Thoracic aorta (tissue), 2 donors: Measurements from ENCODE around the gene GPR132. TPM values are rescaled to one million over a fixed set of nuclear protein-coding genes. Genes with fewer than 3 reads are reported as not detected.

ENCODE experiments used
- ATAC-seq: fragments of 150-250 bp; one replicate; pipeline ENCODE4 v1.8.0; 2017; ENCODE audit warnings: low read depth; ENCODE audit not compliant: insufficient number of reproducible peaks, low FRiP score
- DNase-seq: peaks from one replicate; pipeline ENCODE4 v3.0.0-alpha.2; 2020; ENCODE audit warnings: low spot score
- H3K27ac ChIP-seq, 2 donors: fragments of 200-600 bp; sonication (generic); 1 replicate in 1 of 2; 2 replicates in 1 of 2; pipeline ENCODE4 v1.5.1; 2016; ENCODE audit warnings: mild to moderate bottlenecking in 2 of 2, moderate library complexity in 2 of 2
- H3K27me3 ChIP-seq: fragments of 200-600 bp; sonication (generic); replicated peaks from 2 replicates; pipeline ENCODE4 v1.6.0; 2016; ENCODE audit warnings: mild to moderate bottlenecking; ENCODE audit not compliant: insufficient read depth
- H3K36me3 ChIP-seq: fragments of 200-600 bp; sonication (generic); one replicate; pipeline ENCODE4 v1.5.1; 2016
- H3K4me1 ChIP-seq, 2 donors: fragments of 200-600 bp; sonication (generic); 1 replicate in 1 of 2; 2 replicates in 1 of 2; pipeline versions ENCODE4 v1.5.1 to v1.6.0; 2016; ENCODE audit warnings: low read depth in 2 of 2, mild to moderate bottlenecking in 1 of 2; ENCODE audit not compliant: control insufficient read depth in 1 of 2
- H3K4me3 ChIP-seq: fragments of 200-600 bp; sonication (generic); 2 replicates; pipeline ENCODE4 v1.5.1; 2016; ENCODE audit warnings: mild to moderate bottlenecking
- H3K9me3 ChIP-seq: fragments of 200-600 bp; sonication (generic); 2 replicates; pipeline ENCODE4 v1.5.1; 2016
- CTCF ChIP-seq: fragments of 200-600 bp; sonication (generic); IDR thresholded peaks from one replicate; pipeline ENCODE4 v1.5.1; 2019; ENCODE audit warnings: antibody characterized with exemption
- total RNA-seq, 2 donors: library from RNA; depleted of rRNA; stranded (reverse); fragments of >200 nt; gene quantifications; one replicate each; pipeline versions ENCODE4 v1.1.0 to v1.2.3, GENCODE V29; 2016

The GPR132 gene
- total RNA-seq, 2 donors from 2014 or later, result 2.3 to 18.6 TPM

GRCh38 chr14:105063056-105063455 lies 2.2 kb downstream of the GPR132 start:
- no peaks in the 10 kb centered on the region for H3K36me3 ChIP-seq
- peak overlapping the region; percentile 11 for H3K4me3 ChIP-seq
- TF ChIP-seq CTCF, result no peak
- H3K4me1 ChIP-seq, result peaks cover 0 to 4% of the 10 kb centered on the region in 2 donors
- no peak for ATAC-seq
- H3K27ac ChIP-seq, result no peak overlapping the region
- H3K27me3 ChIP-seq, result no peaks in the 10 kb centered on the region
- DNase-seq, result no peak
- no peaks in the 10 kb centered on the region for H3K9me3 ChIP-seq

GRCh38 chr14:105062048-105062433 lies 3.2 kb downstream of the GPR132 start:
- ATAC-seq (no peak), DNase-seq (no peak)
- no peaks in the 10 kb centered on the region for H3K27me3 ChIP-seq
- no peak for TF ChIP-seq CTCF
- peak overlapping the region; percentile 38 for H3K4me3 ChIP-seq
- H3K36me3 ChIP-seq, result no peaks in the 10 kb centered on the region
- no peaks in the 10 kb centered on the region for H3K9me3 ChIP-seq
- H3K27ac ChIP-seq, result no peak overlapping the region
- H3K4me1 ChIP-seq, result peaks cover 0 to 4% of the 10 kb centered on the region in 2 donors

GRCh38 chr14:105061428-105062047 lies 3.7 kb downstream of the GPR132 start:
- peaks cover 0 to 4% of the 10 kb centered on the region in 2 donors for H3K4me1 ChIP-seq
- no peaks in the 10 kb centered on the region for H3K27me3 ChIP-seq
- peak overlapping the region; percentile 38 for H3K4me3 ChIP-seq
- ATAC-seq, result no peak
- no peak for TF ChIP-seq CTCF
- H3K9me3 ChIP-seq, result no peaks in the 10 kb centered on the region
- peak overlapping the region in 1 of 2 donors; percentile 18 for H3K27ac ChIP-seq
- no peaks in the 10 kb centered on the region for H3K36me3 ChIP-seq
- DNase-seq, result no peak

- TF ChIP-seq CTCF, result no peak
- no peak for ATAC-seq
- no peak for DNase-seq
- H3K27me3 ChIP-seq, result no peaks in the 10 kb centered on the region
- H3K4me1 ChIP-seq, result peaks cover 0 to 4% of the 10 kb centered on the region in 2 donors
- H3K27ac ChIP-seq, result peak overlapping the region in 1 of 2 donors; percentile 18
- peak overlapping the region; percentile 38 for H3K4me3 ChIP-seq
- H3K36me3 ChIP-seq, result no peaks in the 10 kb centered on the region
- no peaks in the 10 kb centered on the region for H3K9me3 ChIP-seq
These were observed 4.3 kb downstream of the GPR132 start for GRCh38 chr14:105060751-105061427.

GRCh38 chr14:105059925-105060565 lies 5.2 kb downstream of the GPR132 start:
- Histone ChIP-seq H3K36me3 (no peaks in the 10 kb centered on the region), H3K4me3 (no peak overlapping the region), H3K27me3 (no peaks in the 10 kb centered on the region), H3K9me3 (no peaks in the 10 kb centered on the region), H3K27ac (peak overlapping the region in 1 of 2 donors; percentile 7), H3K4me1 (peaks cover 0 to 4% of the 10 kb centered on the region in 2 donors)
- TF ChIP-seq CTCF, result no peak
- ATAC-seq (no peak), DNase-seq (no peak)
